ENCODE data around the gene RNF225.

RNF225 gene

DNA sequence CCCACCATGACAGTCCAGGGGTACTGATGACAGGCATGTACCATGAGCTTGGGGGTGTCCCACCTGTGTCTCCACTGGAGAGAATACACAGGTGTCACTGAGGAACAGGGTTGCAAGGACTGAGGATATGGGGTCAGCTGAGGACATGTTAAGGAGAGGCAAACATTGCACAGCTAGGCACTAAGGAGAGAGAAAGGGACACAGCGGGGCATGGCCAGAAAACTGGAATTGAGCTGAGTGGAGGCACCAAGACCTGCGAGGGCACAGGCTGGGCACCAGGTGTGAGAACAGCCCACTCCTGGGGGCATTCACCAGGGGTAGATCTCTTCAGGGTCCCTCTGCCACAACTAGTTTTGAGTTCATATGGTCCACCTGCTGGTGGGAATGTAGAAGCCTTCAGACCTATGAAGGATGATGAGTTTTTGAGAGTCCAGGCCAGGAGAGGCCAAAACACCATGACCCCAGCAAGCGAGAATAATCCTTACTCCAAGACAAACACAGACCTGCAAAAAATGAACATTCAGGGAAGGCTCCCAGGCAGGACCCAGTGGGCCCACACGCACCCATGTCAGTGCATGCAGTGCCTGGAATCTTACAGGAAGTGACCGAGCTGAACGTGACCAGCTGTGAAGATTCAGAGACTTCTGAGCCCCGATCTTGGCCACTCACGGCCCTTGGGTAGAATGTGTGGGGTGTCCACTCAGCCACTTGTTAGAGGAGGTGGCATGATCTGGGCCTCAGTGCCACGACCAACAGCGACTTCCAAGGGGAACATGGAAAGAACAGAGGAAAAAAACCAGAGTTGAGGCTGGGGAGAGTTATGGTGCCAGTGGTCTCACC lies 11.6 kb downstream of the RNF225 start:
- TF ChIP-seq, protein P1, sequence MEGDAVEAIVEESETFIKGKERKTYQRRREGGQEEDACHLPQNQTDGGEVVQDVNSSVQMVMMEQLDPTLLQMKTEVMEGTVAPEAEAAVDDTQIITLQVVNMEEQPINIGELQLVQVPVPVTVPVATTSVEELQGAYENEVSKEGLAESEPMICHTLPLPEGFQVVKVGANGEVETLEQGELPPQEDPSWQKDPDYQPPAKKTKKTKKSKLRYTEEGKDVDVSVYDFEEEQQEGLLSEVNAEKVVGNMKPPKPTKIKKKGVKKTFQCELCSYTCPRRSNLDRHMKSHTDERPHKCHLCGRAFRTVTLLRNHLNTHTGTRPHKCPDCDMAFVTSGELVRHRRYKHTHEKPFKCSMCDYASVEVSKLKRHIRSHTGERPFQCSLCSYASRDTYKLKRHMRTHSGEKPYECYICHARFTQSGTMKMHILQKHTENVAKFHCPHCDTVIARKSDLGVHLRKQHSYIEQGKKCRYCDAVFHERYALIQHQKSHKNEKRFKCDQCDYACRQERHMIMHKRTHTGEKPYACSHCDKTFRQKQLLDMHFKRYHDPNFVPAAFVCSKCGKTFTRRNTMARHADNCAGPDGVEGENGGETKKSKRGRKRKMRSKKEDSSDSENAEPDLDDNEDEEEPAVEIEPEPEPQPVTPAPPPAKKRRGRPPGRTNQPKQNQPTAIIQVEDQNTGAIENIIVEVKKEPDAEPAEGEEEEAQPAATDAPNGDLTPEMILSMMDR (IDR thresholded peaks at IDR 0.05; ENCODE audit: low read depth, low read length) = peak; percentile 42
- in situ Hi-C loops (cut with HindIII; ENCODE audit: low sequenced_read_pairs) = no loop called here
- no peak for DNase-seq (ENCODE audit: low read depth, low spot score)
- H3K4me3 ChIP-seq (ENCODE audit: low read depth, low read length) = peak overlapping the region; percentile 89

DNA sequence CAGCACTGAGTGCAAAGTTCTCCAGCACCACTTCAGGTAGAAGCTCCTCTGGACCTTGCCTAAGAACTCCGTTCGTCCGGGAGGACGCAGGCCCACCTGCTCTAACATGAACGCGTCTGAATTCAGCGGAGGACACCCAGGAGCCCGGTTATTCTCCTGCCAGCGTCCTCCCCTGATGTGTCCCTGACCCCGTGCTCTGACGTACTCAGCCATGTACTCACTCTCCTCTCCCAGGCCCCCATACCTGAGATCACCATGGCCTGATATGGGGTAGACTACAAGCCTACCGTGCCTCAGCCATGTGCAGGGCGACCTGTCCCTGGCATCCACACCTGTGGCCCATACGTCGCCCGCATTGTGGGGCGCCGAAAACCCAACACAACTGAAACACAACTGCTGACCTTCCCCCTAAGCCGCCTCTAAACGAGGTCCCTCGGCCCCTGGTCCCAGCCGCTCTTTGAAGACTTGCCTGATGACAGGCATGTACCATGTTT lies 12.2 kb downstream of the RNF225 start:
- DNase-seq (ENCODE audit: low read depth, low spot score) = no peak
- TF ChIP-seq, protein P1 (IDR thresholded peaks at IDR 0.05; ENCODE audit: low read depth, low read length) = no peak
- peak overlapping the region; percentile 89 for H3K4me3 ChIP-seq (ENCODE audit: low read depth, low read length)
- in situ Hi-C loops (cut with HindIII; ENCODE audit: low sequenced_read_pairs) = no loop called here

GRCh38 chr19:58408152-58409009 lies 12.9 kb downstream of the RNF225 start, which contains the start of gene ZNF584:
ZNF584 (plus strand) TSS chr19:58408649; CDS start chr19:58409148, 499 bp downstream.
- peak; percentile 95 for DNase-seq (ENCODE audit: low read depth, low spot score)
- in situ Hi-C loops (cut with HindIII; ENCODE audit: low sequenced_read_pairs) = no loop called here
- TF ChIP-seq, protein P1 (IDR thresholded peaks at IDR 0.05; ENCODE audit: low read depth, low read length) = peak; percentile 23
- peak within 1 kb of the TSS; percentile 89 for H3K4me3 ChIP-seq (ENCODE audit: low read depth, low read length)

- TF ChIP-seq, protein P1 (IDR thresholded peaks at IDR 0.05; ENCODE audit: low read depth, low read length) = no peak
- peak overlapping the region; percentile 89 for H3K4me3 ChIP-seq (ENCODE audit: low read depth, low read length)
- in situ Hi-C loops (cut with HindIII; ENCODE audit: low sequenced_read_pairs) = no loop called here
- no peak for DNase-seq (ENCODE audit: low read depth, low spot score)
Measured at GRCh38 chr19:58409010-58409790, 13.7 kb downstream of the RNF225 start.

- TF ChIP-seq, protein P1 (IDR thresholded peaks at IDR 0.05; ENCODE audit: low read depth, low read length) = no peak
- H3K4me3 ChIP-seq (ENCODE audit: low read depth, low read length) = no peak overlapping the region
- no peak for DNase-seq (ENCODE audit: low read depth, low spot score)
- in situ Hi-C loops (cut with HindIII; ENCODE audit: low sequenced_read_pairs) = no loop called here
Measured at GRCh38 chr19:58416604-58417003, 21.1 kb downstream of the RNF225 start.

GRCh38 chr19:58417071-58417470 lies 21.6 kb downstream of the RNF225 start:
- TF ChIP-seq, protein P1 (IDR thresholded peaks at IDR 0.05; ENCODE audit: low read depth, low read length) = no peak
- in situ Hi-C loops (cut with HindIII; ENCODE audit: low sequenced_read_pairs) = no loop called here
- no peak for DNase-seq (ENCODE audit: low read depth, low spot score)
- H3K4me3 ChIP-seq (ENCODE audit: low read depth, low read length) = no peak overlapping the region
